GM18502 (cell line): ENCODE data around the gene C1orf116.

Experiments used
- ATAC-seq: cut with Tn5 transposase; IDR thresholded peaks from one replicate; pipeline ENCODE4 v1.9.1; 2021; ENCODE audit warnings: mild to moderate bottlenecking; ENCODE audit not compliant: unreplicated experiment, poor library complexity

Gene C1orf116

DNA sequence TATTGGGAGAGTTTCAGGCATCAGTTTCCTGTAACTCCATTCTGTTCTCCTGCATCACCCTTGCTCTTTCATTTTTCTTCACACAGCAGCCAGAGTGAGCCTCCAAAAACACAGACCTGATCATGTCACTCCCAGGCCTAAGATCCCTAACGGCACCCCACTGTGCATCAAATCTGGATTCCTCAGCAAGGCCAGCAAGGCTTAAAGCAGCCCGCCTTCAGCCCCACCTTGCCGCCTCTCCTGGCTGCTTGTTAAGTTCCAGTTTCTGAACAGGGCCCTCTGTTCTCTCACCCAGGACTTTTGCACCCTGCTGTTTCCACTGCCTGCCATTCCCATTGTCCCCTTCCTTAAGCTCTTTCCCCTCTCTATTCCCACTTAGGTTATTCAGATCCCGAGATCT lies 29.3 kb downstream of the C1orf116 start:
- no peak for ATAC-seq

DNA sequence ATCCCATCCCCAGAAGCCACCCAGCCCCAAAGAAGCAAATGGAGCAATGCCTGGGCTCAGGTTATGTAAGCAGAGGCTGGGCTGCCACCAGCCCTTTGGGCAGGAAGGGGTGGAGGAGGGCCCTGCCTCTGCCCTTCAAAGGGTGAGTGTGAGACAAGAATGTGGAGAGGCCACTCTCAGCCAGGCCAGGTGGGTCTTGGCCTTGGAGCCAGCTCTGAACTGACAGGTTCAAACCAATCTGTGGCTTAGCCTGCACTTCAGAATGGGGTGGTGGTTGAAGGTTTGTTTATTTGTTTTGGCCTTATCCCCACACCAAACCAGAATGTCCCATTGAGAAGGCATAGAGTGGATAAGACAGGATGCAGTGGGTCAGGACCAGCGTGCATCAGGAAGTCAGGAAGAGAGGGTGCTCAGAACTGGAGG lies 29.8 kb downstream of the C1orf116 start:
- ATAC-seq: no peak

DNA sequence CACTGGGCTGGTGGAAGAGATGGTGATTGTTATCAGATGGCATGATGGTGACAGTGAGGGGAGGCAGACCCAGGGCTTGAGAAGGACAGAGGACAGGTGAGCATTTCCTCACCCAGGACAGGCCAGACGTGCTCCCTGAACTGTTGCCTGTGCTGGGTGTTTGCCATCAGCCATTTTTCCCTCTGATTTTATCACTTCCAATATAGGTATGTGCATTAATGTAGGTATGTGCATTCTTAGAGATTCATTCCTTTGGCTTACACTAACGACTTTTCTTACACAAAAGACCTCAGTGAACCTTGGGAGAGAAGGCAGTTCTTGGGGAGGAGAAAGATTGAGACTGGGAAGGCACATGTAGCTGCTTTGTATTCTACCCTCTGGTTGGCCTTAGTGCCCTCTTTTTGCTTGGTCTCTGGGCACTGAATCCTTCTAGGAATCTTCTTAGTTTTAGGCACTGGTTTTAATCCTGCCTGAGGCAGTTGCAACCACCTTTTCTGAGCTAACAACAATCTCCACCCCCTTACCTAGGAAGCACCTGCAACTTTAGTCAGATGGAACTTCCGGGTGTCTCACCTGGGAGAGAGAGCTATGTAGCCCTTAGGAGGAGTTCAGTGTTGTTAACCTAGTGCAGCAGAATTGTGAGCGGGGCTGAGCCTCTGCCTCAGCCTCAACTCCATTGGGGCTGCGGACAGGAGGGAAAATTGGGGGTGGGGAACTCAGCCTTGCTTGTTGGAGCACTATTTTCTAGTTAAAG lies 30.9 kb downstream of the C1orf116 start:
- no peak for ATAC-seq

DNA sequence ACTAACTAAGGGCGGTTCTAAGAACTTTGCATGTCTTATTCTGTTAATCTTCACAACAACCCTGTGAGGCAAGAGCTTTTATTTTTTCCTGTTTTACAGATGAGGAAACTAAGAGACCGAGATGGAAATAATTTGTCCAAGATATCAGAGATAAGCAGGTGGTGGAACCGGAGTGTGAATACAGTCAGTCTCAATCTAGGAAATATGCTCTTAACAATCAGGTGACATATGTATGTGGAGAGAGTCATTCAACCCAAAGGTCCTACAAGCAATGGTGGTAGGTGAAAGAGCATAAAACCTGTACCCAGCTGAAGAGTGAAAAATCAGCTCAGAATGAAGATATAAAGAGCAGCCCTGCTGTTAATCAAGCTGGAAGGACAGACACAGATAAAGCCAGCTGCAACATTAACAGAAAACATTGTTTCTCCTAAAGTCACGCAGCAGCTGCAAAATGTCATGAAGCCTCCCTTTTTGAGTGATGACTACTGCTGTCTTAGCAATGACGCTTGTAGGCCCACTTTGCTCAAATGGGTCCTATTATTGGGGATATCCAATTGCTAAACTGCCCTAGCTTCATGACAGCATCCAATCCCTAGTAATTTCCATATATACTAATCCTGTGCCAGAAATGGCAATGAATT lies 31.8 kb downstream of the C1orf116 start:
- ATAC-seq: no peak

DNA sequence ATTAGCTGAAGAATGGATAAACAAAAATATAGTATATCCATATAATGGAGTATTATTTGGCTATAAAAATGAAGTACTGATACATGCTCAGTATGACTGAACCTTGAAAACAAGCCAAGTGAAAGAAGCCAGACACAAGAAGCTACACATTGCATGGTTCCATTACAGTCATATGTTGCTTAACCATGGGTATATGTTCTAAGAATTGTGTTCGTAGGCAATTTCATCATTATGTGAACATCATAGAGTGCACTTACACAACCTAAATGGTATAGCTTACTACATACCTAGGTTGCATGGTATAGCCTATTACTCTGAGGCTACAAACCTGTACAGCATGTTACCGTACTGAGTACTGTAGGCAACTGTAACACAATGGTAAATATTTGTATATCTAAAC lies 33.7 kb downstream of the C1orf116 start:
- ATAC-seq: no peak

DNA sequence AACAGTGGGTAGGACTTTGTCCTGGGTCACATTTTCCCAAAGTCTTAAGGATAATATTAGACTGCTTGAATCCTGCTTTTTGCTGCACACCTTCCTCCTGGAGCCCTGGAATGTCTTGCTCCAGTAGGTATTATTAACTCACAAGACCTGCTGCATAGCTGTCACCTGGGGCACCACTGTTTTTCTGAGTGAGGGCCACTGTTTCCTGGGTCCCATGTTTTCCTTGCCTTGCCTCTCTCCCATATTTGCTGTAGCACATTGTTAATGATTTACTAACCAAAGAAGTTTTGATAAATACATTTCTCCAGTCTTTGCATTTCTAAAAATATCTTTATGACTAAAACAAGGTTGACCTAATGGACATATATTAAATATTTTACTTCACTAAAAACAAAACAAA lies 39.8 kb downstream of the C1orf116 start:
- ATAC-seq: no peak

DNA sequence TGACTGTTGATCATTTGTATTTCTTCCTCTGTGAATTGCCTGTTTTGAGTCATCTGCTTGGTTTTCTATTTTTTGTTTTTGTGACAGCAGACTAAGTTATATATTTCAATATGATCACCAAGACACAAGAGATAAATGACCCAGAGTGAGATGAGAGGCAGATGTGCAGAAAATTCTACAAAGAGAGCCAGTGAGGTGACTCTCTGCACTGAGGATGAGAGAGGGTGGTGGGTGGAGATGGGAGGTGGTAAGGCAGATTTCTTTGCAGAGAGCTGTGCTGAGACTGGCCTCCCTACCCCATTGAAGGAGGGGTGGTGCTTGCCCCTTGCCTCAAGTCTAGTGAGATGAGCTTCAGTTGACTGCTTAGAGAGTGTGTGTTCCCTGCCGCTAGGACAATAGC lies 44.7 kb downstream of the C1orf116 start:
- no peak for ATAC-seq

DNA sequence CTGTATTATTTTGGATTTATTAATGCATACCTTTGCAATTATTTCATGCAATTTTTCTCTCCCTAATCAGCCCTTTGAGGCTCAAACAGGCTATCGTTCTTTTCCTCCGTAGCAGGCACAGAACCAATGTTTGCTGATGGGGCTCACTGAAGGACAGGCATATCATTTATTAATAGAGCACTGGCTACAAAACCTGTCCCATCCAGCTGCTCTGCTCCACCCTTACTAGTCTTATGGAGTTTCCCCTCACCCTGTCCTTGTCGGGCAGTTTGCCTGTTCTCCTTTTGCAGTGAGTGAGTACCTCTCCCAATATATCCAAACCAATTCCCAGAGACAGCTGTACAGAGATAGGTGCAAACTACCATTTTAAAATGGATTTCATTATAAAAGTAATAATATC lies 45.7 kb downstream of the C1orf116 start:
- ATAC-seq: no peak

DNA sequence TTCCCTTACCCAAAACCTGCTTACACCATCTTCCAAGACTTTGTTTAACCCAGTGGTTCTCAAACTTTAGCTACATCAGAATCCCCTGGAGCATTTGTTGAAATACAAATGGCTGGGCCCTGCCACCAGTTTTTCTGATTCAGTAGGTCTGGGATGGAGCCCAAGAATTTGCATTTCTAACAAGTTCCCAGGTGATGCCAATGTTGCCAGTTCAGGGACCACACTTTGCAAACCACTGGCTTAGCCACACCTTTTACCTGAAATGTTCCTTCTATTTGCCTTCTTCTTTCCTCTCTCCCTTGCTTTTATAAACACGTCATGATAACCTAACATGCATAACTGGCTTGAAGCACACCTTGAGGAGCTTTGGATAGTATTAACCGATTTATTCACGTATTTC lies 46.2 kb downstream of the C1orf116 start:
- no peak for ATAC-seq

DNA sequence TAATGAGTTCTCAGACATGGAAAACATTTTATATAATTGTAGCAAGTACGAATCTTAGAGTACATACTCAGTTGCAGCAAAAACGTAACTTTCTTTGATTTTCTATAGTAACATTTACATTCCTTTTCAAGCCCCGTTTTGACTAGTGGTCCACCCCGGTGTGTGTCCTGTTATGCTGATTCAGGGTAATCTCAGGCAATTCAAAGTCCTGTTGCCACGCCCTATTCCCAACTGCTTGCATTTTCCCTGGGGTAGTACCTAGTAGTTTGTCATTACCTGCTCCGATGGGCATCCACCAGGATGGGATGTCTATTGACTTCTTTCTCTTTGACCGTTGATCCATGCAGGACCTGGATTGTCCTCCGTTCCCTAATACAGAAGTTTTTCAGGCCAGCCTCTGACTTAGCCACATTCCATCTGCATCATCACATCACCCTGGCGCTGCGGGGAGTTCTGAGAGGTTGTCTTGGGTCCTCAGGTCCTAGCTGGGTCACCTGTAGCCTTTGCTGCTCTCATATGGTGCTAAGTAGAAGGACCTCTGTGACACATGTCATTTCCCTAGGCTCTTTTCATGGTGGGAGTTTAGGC lies 47.3 kb downstream of the C1orf116 start:
- ATAC-seq: no peak

DNA sequence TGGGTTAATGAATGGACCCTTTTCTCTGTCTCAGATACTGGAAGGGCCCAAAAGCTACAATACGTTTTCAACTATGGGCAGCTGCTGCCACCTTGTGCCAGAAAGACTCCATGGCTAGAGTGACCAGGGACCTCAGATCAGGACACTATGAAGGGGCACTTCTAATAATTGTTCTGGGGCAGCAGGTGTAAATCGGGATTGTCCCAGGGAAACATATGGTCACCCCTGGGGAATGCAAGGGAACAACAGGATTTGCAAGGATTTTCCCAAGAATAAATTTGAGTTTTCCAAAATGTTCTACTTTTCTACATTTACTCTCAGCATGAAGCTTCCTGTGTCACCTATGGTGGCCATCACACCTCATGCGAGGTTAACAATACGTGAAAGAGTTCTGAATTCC lies 50.3 kb downstream of the C1orf116 start:
- no peak for ATAC-seq

DNA sequence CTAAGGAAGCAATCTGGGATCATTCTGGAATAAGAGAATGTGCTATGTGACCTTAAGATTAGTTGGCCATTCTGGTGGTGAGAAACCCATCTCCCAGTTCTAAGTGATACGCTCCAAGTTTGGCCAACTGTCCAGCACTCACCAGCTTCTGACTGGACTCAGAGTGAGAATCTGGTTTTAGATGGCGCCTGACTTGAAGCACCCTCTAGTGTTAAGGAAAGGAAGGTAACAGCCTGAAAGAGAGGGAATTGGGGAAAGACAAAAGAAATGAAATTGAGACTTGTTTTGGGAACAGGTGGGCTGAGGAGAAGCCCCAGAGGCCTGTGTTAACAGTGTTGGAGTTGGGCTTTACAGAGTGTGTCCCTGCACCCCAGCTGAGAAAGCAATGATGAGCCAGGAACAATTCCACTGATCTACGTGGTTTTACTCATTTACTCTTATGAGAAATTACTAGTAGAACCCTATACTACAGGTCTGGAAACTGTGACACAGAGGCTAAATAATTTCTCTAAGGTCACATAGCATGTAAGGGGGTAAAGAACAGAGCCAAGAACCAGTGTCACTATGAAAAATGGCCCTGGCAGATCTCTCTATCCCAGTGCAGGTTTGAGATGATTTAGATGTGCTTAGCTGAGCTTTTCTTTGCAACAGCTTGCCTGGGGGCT lies 53.0 kb downstream of the C1orf116 start:
- ATAC-seq: no peak

DNA sequence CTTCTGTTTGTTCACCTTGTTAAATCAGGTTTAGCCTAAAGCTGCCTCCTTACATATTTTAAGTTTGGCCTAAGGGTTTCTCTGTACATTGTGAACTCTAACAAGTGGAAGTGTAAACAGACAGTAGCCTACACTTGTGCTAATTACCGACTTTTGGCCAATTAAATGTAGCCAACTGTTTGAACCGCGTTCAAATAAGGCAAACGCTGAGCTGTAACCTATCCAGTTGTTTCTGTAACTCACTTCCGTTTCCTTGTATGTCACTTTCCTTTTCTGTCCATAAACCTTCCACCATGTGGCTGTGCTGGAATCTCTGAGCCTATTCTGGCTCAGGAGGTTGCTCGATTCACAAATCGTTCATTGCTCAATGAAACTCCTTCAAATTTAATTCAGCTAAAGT lies 54.3 kb downstream of the C1orf116 start:
- ATAC-seq: no peak

DNA sequence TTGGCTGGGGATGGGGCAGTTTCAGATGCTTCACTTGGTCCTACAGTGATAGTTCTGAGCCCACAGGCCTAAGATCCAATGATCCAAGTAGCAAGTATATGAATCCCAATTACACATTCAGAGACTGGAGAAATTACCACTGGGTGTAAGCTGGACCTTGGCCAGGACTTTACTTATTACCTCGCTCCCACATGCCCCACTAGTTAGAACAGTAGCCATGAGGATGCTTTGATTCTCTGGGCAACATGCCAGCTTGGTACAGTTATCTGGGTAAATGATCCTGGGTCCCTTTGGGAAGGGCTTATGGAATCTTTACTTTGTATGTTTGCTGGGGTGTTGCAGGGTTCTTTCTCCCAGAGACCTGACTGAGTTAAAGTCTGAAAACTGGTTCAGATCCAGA lies 57.2 kb downstream of the C1orf116 start:
- no peak for ATAC-seq

DNA sequence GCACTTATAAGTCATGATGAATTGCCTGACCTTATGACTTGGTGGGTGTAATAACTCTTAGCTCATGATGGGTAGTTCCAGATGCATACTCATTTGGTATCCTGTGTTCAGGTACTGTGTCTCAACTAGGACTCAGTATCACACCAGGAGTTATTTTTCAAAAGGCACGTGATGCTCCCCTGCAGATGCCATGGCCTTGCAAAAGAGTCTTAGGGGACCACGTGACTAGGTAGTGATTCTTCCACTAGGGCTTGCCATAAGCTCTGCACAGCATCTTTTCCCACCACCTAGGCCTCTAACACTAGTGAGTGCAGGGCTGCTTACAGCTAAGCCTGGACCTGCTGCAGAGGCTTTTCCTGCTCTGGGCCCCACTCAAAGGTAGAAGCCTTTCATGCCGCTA lies 58.4 kb downstream of the C1orf116 start:
- ATAC-seq: no peak

DNA sequence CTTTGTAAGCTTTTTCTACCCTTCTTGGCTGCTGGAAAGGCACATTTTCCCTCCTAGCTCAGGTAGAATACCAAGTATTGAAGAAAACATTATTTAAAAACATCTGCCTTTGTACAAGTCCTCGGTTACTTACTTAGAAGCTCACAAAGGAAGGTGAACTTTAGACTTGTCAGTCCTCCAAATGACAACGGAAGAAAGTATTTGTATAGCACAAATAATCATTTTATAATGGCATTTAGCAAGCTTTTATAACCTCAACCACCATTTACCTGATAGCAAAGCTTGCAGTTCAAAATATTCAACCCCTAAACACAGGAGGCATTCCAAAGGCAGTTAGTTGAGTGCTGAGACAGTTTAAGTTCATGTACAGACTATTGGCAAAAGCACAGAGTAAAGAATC lies 59.8 kb downstream of the C1orf116 start:
- no peak for ATAC-seq

DNA sequence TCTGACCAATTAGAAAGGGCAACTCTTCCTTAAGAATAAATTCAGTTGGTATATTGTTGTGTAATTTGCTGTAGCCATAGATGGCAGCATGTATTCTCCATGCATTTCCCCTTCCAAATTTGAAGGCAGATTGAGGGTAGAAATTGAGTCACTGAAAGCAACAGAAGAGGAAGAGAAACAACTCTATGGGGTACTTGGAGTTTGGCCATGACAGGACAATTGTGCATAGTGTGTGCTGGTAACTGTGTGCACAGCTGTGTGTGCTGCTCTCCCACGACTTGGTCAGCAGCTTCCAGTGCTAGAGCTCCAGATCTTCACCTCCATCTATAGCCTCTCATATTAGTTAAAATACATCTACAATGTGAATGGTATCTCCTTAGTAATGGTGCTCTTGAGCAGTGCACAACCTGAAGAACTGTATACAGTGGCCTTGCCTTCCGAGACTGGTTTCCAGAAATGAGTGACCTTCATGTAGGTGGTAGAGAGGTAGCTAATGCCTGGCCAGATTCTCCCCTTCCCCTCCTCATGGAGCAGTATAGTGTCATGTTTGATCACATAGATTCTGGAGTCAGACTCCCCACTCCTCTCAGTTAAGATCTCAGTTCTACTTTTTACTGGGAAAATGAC lies 61.4 kb downstream of the C1orf116 start:
- peak; percentile 70 for ATAC-seq

DNA sequence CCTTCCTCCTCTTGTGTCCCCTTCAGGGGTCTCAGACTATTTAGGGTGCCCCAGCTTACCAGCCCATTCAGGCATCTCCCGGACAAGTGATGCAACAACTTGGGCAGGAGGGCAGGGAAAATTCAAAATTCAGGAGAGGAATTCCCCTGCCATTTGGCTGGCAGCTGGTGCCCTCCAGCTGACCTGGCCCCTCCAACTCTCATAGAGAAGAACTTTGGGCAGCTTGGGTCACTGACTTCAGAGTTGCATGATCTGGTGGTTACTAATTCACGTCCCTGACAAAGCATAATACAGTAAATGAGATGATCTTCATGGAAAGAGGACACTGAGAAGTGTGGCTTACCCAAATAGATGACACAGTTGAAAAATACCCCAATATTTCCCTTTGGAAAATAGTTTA lies 62.1 kb downstream of the C1orf116 start, which contains the start of gene FCAMR:
FCAMR (minus strand) TSS at position 15 of the 400 bp plus-strand sequence. CDS start 335 bp downstream, outside the sequence.
- no peak for ATAC-seq

DNA sequence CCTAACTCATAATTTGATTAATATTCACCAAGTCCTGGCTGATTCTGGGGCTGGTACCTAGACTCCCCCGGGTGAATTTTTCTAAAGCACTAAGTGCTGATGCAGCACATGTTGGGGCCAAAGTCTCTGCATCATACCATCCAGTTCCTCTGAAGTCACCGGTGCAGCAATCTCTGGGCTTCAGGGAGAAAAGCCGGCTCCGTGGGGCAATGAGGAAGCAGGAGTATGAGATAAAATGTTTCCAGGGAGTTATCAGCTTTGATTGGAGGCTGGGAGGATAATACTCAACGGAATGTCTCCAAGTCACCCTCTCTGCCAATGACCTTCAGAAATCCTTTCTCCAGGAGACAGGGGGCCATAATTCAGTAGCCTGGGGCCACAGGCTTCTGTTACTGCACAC lies 63.5 kb downstream of the C1orf116 start:
- no peak for ATAC-seq
